T-helper 17 cell (primary cell): ENCODE measurements around the gene SIAH2. TPM values are rescaled to one million over a fixed set of nuclear protein-coding genes. Genes with fewer than 3 reads are reported as not detected.

Source experiments
- ATAC-seq: fragments of 150-1000 bp; cut with Tn5 transposase; 2 replicates; pipeline ENCODE4 v1.10.0; 2021; ENCODE audit warnings: mild to moderate bottlenecking, moderate library complexity
- DNase-seq, 3 donors: peaks; one replicate each; pipeline versions ENCODE4 v3.0.0 to v3.0.0-alpha.2; 2020 to 2021
- H3K9me3 ChIP-seq: one replicate; pipeline ENCODE4 v1.7.0; 2013; ENCODE audit warnings: low read length, mild to moderate bottlenecking; ENCODE audit not compliant: control insufficient read depth, poor library complexity, severe bottlenecking
- H3K27ac Mint-ChIP-seq: one replicate; pipeline ENCODE4 v1.8.0; 2022; ENCODE audit warnings: mild to moderate bottlenecking, moderate library complexity, mixed read lengths
- H3K27me3 Mint-ChIP-seq: one replicate; pipeline ENCODE4 v1.8.0; 2022; ENCODE audit warnings: mixed read lengths
- H3K36me3 Mint-ChIP-seq: one replicate; pipeline ENCODE4 v1.8.0; 2022; ENCODE audit warnings: low read depth, mixed read lengths
- H3K4me1 Mint-ChIP-seq: one replicate; pipeline ENCODE4 v1.8.0; 2022; ENCODE audit warnings: mild to moderate bottlenecking, mixed read lengths
- H3K4me3 Mint-ChIP-seq: one replicate; pipeline ENCODE4 v1.8.0; 2022; ENCODE audit warnings: mild to moderate bottlenecking, moderate library complexity, mixed read lengths
- total RNA-seq, 4 donors: library from RNA in 2 of 4; stranded (reverse) in 2 of 4; gene quantifications; one replicate each; pipeline ENCODE4 v1.2.3 and lab custom pipeline; 2022 to 2026

Gene SIAH2
- total RNA-seq, 2 donors from 2014 or later, result 44.2 to 70.9 TPM

DNA sequence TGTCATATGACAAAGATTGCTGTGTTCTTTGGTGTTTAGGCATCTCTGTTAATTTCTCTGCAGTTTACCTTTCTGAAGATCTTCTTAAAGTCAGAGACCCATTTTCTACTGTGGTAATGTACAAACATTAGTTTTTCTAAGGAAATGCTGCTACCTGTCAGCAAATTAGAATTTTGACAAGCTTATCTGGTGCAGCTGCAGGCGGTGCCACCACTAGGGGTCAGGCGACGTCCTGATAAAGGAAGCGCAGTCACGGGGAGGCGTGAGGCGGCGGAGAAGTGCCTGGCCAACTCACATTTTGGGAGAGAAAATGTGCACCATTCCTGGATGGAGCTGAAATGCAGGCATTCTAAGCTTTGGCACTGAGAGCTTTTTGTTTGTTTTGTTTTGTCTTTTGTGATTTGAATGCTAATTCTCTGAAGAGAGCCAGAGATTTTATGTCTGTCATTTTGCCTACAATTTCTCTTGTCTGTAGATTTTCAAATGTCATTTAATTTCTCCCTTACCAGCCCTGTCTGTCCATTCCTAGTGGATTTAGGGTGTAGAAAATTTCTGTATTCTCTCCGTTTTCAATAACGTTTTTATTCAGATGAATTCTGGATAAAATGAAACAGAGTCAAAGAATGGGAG lies 24.9 kb upstream of the SIAH2 start:
- H3K36me3 Mint-ChIP-seq, result no peaks in the 10 kb centered on the region

DNA sequence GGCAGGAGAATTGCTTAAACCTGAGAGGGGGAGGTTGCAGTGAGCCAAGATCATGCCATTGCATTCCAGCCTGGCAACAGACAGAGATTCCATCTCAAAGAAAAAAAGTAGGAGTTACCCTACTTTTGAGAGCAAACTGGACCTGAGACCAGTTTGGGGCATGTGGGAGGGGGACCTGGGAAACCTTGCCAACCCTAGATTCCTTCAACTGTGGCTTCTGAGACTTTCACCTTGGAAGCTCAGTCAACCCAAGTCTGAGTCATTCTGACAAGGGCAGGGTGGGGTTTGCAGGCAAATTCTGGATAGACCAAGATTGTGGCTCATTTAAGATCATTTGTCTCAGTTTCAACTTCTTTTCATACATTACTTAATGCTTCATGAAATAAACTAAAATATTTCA lies 23.8 kb upstream of the SIAH2 start:
- H3K4me3 Mint-ChIP-seq, result no peak overlapping the region
- H3K4me1 Mint-ChIP-seq, result peaks cover 5% of the 10 kb centered on the region
- DNase-seq (no peak), ATAC-seq (no peak)
- H3K27me3 Mint-ChIP-seq, result peaks cover 6% of the 10 kb centered on the region
- no peaks in the 10 kb centered on the region for H3K9me3 ChIP-seq
- no peaks in the 10 kb centered on the region for H3K36me3 Mint-ChIP-seq
- no peak overlapping the region for H3K27ac Mint-ChIP-seq

More for the DNA sequence above, 24.9 kb upstream of the SIAH2 start:
- H3K4me3 Mint-ChIP-seq, result no peak overlapping the region
- DNase-seq (peak; percentile 51 to 72 (median 65)), ATAC-seq (peak; percentile 97)
- H3K9me3 ChIP-seq, result no peaks in the 10 kb centered on the region
- H3K27ac Mint-ChIP-seq, result no peak overlapping the region
- peaks cover 5% of the 10 kb centered on the region for H3K4me1 Mint-ChIP-seq
- peaks cover 6% of the 10 kb centered on the region for H3K27me3 Mint-ChIP-seq

DNA sequence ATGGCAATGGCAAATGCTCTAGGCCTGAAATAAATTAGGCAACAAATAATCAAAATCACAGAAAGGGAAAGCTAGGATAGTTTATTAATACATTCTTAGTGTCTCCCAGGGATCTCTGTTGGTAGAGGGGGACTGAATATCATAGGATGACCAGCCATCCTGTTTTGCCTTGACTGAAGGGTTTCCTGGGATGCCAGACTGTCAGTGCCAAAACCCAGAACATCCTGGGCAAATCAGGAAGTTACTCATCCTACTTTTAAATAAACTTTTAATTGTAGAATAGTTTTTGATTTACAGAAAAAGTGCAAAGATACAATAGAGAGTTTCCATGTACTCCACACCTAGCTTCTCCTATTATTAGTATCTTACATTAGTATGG lies 21.8 kb upstream of the SIAH2 start:
- H3K4me1 Mint-ChIP-seq, result peaks cover 5% of the 10 kb centered on the region
- no peak for ATAC-seq
- H3K36me3 Mint-ChIP-seq, result no peaks in the 10 kb centered on the region
- DNase-seq, result no peak
- H3K27me3 Mint-ChIP-seq, result peaks cover 6% of the 10 kb centered on the region
- no peaks in the 10 kb centered on the region for H3K9me3 ChIP-seq
- H3K27ac Mint-ChIP-seq, result no peak overlapping the region
- no peak overlapping the region for H3K4me3 Mint-ChIP-seq

DNA sequence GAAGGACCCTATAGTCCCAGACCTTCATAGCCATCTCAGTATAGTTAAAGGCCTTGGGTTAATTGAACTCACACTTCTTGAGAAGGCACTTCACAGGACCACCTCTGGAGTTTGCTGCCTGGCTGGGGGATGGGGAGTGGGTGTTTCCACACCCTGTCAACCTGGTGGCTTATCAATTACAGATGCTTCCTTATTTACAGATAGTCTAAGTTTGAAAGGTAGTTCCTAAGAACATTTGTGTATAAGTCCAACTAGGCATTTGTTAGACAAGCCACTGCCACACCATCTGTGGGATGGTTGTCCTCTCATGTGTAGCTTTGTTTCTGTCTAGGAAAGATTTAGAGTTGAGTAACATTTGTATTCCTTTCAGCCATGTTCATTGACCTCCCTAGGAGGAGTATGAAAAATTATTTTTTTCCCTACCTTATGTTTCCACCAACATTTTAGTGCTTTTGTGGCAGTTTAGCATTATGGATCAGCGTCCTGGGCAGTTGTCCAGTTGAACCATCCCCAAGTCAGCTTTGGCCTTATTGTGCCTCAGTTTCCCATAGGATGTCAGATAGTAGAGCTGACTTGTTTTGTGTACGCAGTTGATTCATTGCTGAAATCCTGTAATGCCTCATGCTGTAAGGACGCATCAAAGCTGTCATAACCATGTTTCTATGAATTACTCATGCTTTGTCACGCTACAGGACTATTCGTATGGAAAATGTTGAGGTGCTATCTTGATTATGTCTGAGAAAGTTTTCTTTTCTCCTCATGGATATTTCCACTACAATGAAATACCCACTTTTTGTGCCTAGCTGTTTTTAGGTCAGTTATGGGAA lies 21.2 kb upstream of the SIAH2 start:
- Mint-ChIP-seq H3K27ac (no peak overlapping the region), H3K4me1 (peaks cover 5% of the 10 kb centered on the region), H3K36me3 (no peaks in the 10 kb centered on the region), H3K4me3 (no peak overlapping the region), H3K27me3 (peaks cover 6% of the 10 kb centered on the region)
- ATAC-seq (no peak), DNase-seq (no peak)
- H3K9me3 ChIP-seq, result no peaks in the 10 kb centered on the region

DNA sequence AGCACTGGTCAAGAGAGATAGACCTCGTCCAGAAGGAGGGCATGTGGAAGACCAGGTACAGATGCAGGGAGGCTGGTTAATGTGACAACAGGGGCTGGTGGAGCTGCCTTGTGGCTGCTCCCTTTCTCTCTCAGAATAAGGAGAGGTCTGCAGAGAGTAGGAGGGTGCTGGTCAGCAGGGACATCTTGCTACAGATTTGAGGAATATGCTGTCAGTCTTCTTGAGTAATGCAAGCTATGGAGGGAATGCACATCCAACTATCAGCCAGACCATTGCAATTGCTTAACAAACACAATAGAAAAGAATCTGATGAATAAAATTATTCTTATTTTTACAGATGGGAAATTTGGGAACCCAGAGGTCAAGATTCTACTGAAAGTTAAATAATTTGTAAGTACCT lies 20.3 kb upstream of the SIAH2 start:
- Mint-ChIP-seq H3K4me1 (peaks cover 5% of the 10 kb centered on the region), H3K27me3 (no peaks in the 10 kb centered on the region), H3K4me3 (no peak overlapping the region), H3K27ac (no peak overlapping the region), H3K36me3 (no peaks in the 10 kb centered on the region)
- ATAC-seq (no peak), DNase-seq (no peak)
- H3K9me3 ChIP-seq, result no peaks in the 10 kb centered on the region

DNA sequence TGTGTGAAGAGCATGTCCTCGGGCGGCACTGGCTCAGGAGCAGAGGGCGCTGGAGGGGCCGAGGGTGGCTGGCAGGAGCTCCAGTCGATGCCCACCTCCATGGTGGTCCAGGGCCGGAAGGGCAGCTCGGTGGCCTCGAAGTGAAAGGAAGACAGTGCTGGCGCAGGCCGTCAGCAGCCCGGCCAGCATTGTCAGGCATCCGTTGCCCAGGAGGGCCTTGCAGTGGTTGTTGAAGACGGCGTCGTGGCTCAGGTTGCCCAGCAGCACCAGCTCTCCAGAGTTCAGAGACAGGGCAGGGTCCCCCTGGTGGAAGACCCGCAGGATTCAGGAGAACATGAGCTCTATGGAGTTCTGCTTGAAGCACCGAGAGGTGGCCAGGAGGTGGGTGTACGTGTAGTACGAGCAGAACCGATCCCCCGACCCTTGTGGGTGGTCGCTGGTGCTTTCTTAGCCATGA lies 16.5 kb upstream of the SIAH2 start:
- no peak for ATAC-seq
- Mint-ChIP-seq H3K36me3 (no peaks in the 10 kb centered on the region), H3K4me1 (no peaks in the 10 kb centered on the region), H3K27me3 (no peaks in the 10 kb centered on the region), H3K4me3 (no peak overlapping the region), H3K27ac (no peak overlapping the region)
- no peaks in the 10 kb centered on the region for H3K9me3 ChIP-seq
- DNase-seq, result no peak

DNA sequence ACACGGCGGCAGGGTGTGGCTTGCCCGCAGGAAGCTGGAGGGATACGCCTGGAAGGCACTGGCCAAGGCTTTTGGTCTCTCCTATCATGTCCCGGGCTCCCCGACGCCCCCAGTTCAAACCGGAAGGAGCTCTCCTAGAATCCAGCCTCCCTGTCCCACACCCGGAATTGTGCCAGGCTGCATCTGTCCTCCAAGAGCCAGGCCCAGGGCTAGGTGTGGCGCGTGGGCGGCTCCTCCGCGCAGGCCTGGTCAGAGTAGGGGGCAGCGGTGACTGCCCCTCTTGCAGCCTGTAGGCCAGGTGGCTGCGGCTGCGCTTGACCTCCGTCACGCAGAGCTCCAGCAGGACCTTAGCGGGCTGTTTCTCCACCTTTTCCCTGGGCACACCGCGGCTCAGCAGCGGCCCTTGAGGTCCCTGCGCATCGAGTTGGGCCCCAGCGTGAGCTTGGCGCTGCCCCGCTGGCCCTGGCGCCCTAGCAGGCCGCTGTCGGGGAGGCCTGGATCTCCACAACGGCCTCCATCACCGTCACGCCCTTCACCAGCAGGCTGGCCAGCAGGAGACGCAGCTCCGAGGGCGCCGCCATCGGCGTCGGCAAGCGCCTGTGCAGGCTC lies 15.9 kb upstream of the SIAH2 start:
- DNase-seq (no peak), ATAC-seq (no peak)
- Mint-ChIP-seq H3K27me3 (no peaks in the 10 kb centered on the region), H3K4me1 (no peaks in the 10 kb centered on the region), H3K4me3 (no peak overlapping the region), H3K27ac (no peak overlapping the region), H3K36me3 (no peaks in the 10 kb centered on the region)
- H3K9me3 ChIP-seq, result no peaks in the 10 kb centered on the region

DNA sequence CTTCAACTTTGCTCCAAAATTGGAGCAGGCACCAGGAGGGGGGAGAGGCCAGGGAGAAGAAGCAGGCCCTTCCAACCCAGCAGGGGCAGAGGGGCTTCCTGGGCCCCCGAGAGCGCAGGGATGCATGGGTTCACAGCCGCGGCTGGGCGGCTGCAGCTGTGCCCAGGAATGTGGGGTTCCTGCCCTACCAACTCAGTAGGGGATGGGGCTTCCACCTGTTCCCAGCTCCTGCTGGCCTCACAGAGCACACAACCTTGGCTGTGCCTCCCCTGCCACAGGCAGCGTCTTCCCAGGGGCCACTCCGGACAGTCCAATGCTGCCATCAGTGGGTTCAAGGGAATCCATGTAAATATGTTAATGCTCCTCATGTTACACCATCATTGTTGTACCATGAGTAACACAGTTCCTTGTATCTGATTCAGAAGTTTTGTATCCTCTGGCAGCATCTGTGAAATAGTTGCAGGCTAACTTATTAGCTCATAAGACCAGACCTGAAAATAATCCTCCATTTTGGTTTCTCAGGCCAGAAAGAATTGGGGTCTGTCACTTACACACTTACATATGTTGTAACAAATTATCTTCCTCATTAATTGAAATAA lies 12.1 kb upstream of the SIAH2 start:
- H3K4me1 Mint-ChIP-seq, result no peaks in the 10 kb centered on the region
- no peaks in the 10 kb centered on the region for H3K27me3 Mint-ChIP-seq
- ATAC-seq (no peak), DNase-seq (no peak)
- no peaks in the 10 kb centered on the region for H3K36me3 Mint-ChIP-seq
- H3K27ac Mint-ChIP-seq, result no peak overlapping the region
- H3K4me3 Mint-ChIP-seq, result no peak overlapping the region
- H3K9me3 ChIP-seq, result no peaks in the 10 kb centered on the region

DNA sequence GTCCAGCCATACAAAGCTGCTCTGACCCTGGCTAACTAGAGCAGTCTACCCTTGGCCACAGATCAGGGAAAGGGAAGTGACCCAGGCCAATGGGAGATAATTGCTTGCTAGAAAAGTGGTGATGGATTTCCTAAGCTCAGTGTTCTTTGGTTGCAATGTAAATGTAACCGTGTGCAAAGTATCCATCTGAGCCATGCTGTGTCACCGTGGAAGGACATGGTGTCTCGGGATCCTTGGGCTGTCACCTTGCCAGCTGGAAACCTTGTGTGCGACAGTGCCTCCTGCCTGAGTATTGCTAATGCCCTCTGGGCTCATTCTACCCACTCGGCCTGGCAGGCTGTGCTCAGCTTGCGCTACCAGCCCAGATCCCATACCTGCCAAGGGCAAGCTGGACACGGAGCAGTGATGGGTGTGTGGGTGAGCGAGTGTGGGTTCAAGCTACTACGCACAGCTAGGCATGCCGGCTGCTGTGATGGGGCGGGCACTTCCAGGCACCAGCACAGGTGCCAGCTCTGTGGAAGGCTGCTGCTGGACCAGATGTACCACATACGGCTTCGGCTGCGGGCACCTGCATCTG lies 10.7 kb upstream of the SIAH2 start:
- H3K27ac Mint-ChIP-seq, result no peak overlapping the region

GRCh38 chr3:150771600-150771999 lies 8.6 kb upstream of the SIAH2 start:
- Mint-ChIP-seq H3K27ac (no peak overlapping the region), H3K4me1 (no peaks in the 10 kb centered on the region)
- ATAC-seq, result no peak

More for the DNA sequence above, 10.7 kb upstream of the SIAH2 start:
- no peaks in the 10 kb centered on the region for H3K36me3 Mint-ChIP-seq
- ATAC-seq (no peak), DNase-seq (no peak)
- H3K9me3 ChIP-seq, result no peaks in the 10 kb centered on the region
- no peak overlapping the region for H3K4me3 Mint-ChIP-seq
- H3K27me3 Mint-ChIP-seq, result no peaks in the 10 kb centered on the region
- no peaks in the 10 kb centered on the region for H3K4me1 Mint-ChIP-seq

DNA sequence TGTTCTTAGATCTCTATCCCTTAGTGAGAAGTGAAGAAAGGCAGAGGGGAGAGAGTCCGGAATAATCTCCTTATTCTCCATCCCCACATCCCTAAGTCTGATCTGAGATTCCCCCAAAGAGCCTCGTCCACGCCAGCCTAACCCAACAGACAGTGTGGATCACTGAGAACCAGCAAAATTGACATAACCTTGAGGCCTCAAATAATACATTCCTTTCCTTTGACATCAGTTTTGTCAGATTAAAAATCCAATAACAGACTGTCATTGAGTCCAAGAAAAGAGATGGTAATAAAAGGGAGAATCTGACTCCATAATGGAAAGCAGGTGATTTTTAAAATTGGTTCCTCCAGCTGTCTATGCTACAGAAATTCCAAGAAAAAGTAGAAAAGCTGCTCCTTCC lies 7.7 kb upstream of the SIAH2 start:
- Mint-ChIP-seq H3K36me3 (no peaks in the 10 kb centered on the region), H3K4me3 (no peak overlapping the region), H3K4me1 (no peaks in the 10 kb centered on the region), H3K27ac (no peak overlapping the region), H3K27me3 (no peaks in the 10 kb centered on the region)
- ATAC-seq (no peak), DNase-seq (no peak)
- no peaks in the 10 kb centered on the region for H3K9me3 ChIP-seq

More at GRCh38 chr3:150771600-150771999, 8.6 kb upstream of the SIAH2 start:
- Mint-ChIP-seq H3K27me3 (no peaks in the 10 kb centered on the region), H3K36me3 (no peaks in the 10 kb centered on the region), H3K4me3 (no peak overlapping the region)
- no peaks in the 10 kb centered on the region for H3K9me3 ChIP-seq
- no peak for DNase-seq

DNA sequence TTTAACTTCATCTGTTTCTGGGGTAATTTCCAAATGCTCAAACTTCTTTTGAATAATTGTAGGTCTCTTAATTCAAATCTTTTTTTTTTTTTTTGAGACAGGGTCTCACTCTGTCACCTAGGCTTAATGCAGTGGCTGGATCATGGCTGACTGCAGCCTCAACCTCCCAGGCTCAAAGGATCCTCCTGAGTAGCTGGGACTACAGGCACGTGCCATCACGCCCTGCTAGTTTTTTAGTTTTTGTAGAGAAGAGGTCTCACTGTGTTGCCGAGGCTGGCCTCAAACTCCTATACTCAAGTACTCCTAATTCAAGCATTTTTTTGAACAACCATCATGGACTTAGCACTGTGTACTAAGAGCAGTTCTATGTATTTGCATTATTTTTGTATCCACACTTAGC lies 3.8 kb upstream of the SIAH2 start:
- H3K4me3 Mint-ChIP-seq, result no peak overlapping the region
- peak overlapping the region; percentile 39 for H3K27ac Mint-ChIP-seq

More for the DNA sequence above, 3.8 kb upstream of the SIAH2 start:
- peaks cover 13% of the 10 kb centered on the region for H3K4me1 Mint-ChIP-seq
- DNase-seq, result no peak
- H3K27me3 Mint-ChIP-seq, result no peaks in the 10 kb centered on the region
- no peaks in the 10 kb centered on the region for H3K9me3 ChIP-seq
- H3K36me3 Mint-ChIP-seq, result no peaks in the 10 kb centered on the region
- ATAC-seq, result no peak
